Fibroblast of the aortic adventitia (primary cell): Measurements from ENCODE around the gene FUOM. TPM values are rescaled to one million over a fixed set of nuclear protein-coding genes. Genes with fewer than 3 reads are reported as not detected.
A peak's percentile ranks its signal among the peaks of the same experiment; 100 is the strongest.

ENCODE experiments used
- DNase-seq: peaks from one replicate; pipeline ENCODE4 v3.0.0-alpha.2; 2010; ENCODE audit warnings: low read depth
- H3K4me3 ChIP-seq: 2 replicates; pipeline ENCODE4 v1.5.1; 2011; ENCODE audit warnings: low read depth, mild to moderate bottlenecking, control low read depth, low read length, moderate library complexity
- total RNA-seq: library from RNA; depleted of rRNA; stranded (reverse); fragments of >200 nt; gene quantifications from 2 replicates; pipeline ENCODE4 v1.2.3, GENCODE V29; 2012; ENCODE audit warnings: low replicate concordance
- TF ChIP-seq, protein P1 (sequence below): IDR thresholded peaks from 2 replicates; pipeline ENCODE4 v1.5.1; 2011; ENCODE audit warnings: mild to moderate bottlenecking, low read length, control low read depth, inconsistent platforms; ENCODE audit not compliant: insufficient read depth

The FUOM gene
- total RNA-seq, 1 donor: 16.9 TPM

DNA sequence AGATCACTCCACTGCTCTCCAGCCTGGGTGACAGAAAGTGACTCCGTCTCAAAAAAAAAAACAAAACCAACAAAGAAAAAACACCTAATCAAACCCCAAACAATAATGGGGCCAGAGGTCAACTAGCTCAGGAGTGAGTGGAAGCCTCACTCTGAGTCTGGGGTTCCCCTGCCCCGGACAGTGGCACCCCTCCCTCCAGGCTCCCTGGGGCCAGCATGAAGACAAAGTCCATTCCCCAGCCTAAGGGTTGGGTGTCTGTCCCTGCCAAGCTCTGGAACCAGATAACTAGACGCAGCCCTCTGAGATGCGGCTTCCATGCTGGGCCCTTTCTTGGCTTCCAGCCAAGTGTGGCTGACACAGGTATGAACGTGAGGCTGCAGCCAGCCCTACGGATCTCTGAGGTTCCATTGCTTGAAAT, 1.7 kb upstream of the FUOM start:
- DNase-seq: no peak
- TF ChIP-seq, protein P1, sequence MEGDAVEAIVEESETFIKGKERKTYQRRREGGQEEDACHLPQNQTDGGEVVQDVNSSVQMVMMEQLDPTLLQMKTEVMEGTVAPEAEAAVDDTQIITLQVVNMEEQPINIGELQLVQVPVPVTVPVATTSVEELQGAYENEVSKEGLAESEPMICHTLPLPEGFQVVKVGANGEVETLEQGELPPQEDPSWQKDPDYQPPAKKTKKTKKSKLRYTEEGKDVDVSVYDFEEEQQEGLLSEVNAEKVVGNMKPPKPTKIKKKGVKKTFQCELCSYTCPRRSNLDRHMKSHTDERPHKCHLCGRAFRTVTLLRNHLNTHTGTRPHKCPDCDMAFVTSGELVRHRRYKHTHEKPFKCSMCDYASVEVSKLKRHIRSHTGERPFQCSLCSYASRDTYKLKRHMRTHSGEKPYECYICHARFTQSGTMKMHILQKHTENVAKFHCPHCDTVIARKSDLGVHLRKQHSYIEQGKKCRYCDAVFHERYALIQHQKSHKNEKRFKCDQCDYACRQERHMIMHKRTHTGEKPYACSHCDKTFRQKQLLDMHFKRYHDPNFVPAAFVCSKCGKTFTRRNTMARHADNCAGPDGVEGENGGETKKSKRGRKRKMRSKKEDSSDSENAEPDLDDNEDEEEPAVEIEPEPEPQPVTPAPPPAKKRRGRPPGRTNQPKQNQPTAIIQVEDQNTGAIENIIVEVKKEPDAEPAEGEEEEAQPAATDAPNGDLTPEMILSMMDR: no peak
- no peak overlapping the region for H3K4me3 ChIP-seq

DNA sequence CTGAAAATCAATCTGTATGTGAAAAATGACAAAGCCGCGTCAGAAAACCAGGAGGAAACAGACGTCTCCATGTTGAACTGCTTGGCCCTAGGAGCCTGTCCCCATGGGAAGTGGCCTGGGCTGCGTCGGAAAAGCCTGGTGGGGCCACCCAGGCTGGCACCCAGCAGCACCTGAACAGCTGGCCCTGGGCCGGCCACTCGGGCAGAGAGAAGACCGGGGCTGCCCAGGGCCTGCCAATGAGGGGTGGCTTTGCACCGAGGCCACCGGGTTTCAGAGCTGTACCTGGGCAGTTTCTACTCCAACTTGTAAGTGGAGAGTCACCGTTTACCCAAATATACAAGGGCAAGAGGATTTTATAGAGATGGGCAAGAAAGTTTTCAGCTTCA, 1.1 kb upstream of the FUOM start:
- no peak overlapping the region for H3K4me3 ChIP-seq
- no peak for DNase-seq
- TF ChIP-seq, protein P1: no peak

DNA sequence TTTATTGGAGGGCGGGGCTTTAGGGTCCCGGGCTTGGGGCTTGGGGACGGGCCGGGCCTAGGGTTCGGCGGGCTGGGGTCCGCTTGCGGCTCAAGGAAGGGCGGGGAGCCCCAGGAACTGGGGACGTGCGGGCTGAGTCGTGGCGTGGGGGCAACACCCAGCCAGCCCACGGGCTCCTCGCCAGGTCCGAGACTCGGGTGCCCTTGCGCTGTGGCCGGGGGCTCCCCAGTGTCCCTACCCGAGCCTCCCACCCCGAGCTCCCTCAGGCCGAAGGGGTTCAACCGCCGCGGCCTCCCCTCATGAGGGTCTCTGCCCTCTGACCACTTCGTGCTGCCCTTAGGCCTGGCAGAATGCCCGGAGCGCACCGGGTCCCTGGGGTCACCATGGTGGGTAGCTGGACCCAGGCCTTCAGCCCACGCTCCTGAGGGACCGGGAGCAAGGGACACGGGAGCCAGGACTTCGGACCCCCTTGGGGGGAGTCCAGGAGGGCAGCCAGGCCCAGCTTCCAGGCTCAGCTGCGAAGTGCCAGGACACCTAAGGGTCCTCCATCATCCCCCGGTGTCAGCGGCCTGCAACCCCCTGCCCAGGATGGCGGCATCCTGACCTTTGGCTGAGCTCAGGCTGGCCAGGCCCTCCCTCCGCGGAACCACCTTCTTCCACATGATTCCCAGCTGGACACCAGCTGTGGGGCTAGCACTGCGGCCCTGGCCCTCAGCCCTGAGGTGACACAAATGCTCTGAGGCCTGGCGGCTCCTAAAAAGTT, 524 bp upstream of the FUOM start:
- H3K4me3 ChIP-seq: no peak overlapping the region
- DNase-seq: no peak
- TF ChIP-seq, protein P1: no peak

DNA sequence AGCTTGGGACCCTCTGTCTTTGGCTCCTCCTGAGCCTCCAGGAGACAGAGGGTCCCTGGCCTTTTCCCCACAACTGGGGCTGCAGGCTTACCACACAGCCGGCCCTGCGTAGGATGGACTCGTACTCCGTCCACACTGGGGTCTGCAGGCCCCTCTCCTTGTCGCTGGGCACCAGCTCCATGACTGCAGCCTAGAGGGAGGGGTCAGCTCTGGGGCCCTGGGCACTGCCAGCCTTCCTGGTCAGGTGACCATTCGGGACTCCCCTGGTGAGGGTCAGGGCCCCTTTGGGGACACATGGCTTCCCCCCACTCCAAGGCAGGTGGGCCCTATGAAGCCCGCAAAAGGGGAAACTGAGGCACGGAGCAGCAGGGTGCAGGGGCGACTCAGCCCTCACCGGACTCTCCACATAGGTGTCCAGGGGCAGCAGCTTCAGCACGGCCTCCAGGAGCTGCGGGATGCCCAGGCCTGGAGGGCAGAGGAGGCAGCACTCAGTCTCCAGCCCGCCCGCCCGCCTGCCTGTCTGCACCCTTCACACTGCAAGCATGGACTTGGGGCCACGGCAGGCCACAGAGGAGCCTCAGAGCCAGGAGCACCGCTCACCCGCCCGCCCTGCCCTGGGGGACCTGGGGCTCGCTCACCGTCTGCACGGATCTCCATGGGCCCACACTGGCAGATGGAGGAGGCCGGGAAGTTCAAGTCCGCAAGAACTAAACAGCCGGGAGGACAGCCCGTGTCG, 1.1 kb downstream of the FUOM start:
- TF ChIP-seq, protein P1: no peak
- peak overlapping the region; percentile 67 for H3K4me3 ChIP-seq
- no peak for DNase-seq

DNA sequence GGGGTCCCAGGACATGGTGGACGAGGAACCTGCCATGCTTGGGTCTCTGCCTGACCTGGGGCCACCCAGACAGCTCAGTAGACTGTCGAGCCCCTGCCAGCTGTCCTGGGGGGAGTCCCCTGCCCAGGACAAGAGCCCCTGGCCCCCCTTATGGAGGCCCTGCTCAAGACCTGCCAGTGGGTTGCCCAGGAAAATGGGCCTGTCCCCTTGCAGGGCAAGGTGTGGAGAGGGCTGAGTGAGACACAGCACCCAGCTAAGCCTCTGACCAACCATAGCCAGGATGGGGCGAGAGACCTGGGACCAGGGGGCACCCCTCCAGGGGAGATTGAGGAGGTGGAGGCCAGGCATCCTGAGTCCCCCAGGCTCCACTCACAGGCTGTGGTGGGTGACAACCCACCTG, 1.8 kb downstream of the FUOM start:
- DNase-seq: no peak
- TF ChIP-seq, protein P1: no peak
- H3K4me3 ChIP-seq: no peak overlapping the region

DNA sequence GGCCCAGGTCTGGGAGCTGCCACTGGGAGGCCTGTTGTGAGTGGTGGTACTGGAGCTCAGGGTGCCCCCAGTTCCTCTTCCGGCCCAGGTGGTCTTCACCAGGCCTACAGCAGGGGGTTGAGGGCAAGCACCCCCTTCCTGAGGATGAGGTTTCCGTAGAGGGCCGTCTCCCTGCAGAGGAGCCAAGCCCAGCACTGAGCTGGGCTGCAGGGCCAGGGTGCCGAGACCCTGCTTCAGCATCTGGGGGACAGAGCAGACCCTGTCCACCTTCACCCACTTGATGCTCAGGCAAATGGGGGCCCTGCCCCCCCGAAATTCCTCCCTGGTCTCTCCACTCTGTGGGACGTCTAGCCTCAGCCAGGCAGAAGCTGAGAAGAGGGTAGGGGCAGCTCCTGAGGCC, 2.6 kb downstream of the FUOM start:
- TF ChIP-seq, protein P1: no peak
- no peak for DNase-seq

More for the DNA sequence above, 2.6 kb downstream of the FUOM start:
- H3K4me3 ChIP-seq: no peak overlapping the region
